B cell (primary cell): Measurements from ENCODE around the gene ZNF608. TPM values are rescaled to one million over a fixed set of nuclear protein-coding genes. Genes with fewer than 3 reads are reported as not detected.

Experiments
- ATAC-seq: fragments of 200-7000 bp; cut with Tn5 transposase; one replicate; pipeline ENCODE4 v1.10.0; 2021; ENCODE audit warnings: low read depth, mild to moderate bottlenecking, moderate number of reproducible peaks, moderate library complexity
- CTCF ChIA-PET: fragments of 350-600 bp; sonication (Branson Sonifier 250); formaldehyde crosslinking; loops from one replicate; lab custom pipeline; 2021; ENCODE audit warnings: antibody characterized with exemption, inconsistent platforms; lab: Charles Lee
- POLR2A ChIA-PET: fragments of 350-600 bp; sonication (Branson Sonifier 250); formaldehyde crosslinking; loops from one replicate; lab custom pipeline; 2021; ENCODE audit warnings: antibody characterized with exemption; lab: Charles Lee
- DNase-seq: peaks from one replicate; pipeline ENCODE4 v3.0.0; 2013
- H2AFZ ChIP-seq: 2 replicates; pipeline ENCODE4 v1.6.1; 2012; ENCODE audit warnings: mild to moderate bottlenecking, low read depth, low read length; ENCODE audit not compliant: insufficient read depth, poor library complexity, severe bottlenecking
- H3K27ac ChIP-seq, 2 donors: 1 replicate in 1 of 2; 2 replicates in 1 of 2; pipeline ENCODE4 v1.5.1; 2012 to 2013; ENCODE audit warnings: low read length in 2 of 2, mild to moderate bottlenecking in 2 of 2, moderate library complexity in 1 of 2
- H3K27me3 ChIP-seq, 4 experiments: fragments of 200-600 bp in 1 of 4; sonication (generic) in 1 of 4; replicated peaks in 1 of 4; 1 replicate in 2 of 4; 2 replicates in 2 of 4; pipeline versions ENCODE4 v1.6.1 to v1.7.0; 2013 to 2016; ENCODE audit warnings: low read length in 3 of 4, mild to moderate bottlenecking in 2 of 4, mixed read lengths in 1 of 4, moderate library complexity in 1 of 4; ENCODE audit not compliant: insufficient read depth in 4 of 4, control insufficient read depth in 3 of 4; ENCODE audit errors: control extremely low read depth in 1 of 4
- H3K36me3 ChIP-seq, 2 experiments: replicated peaks in 1 of 2; 1 replicate in 1 of 2; 2 replicates in 1 of 2; pipeline versions ENCODE4 v1.6.1 to v1.7.1; 2013; ENCODE audit warnings: low read length in 1 of 2; ENCODE audit not compliant: insufficient read depth in 2 of 2, control insufficient read depth in 1 of 2; ENCODE audit errors: control extremely low read depth in 1 of 2, extremely low read depth in 1 of 2
- H3K4me1 ChIP-seq, 2 donors: fragments of 200-600 bp in 1 of 2; sonication (generic) in 1 of 2; 1 replicate in 1 of 2; 2 replicates in 1 of 2; pipeline versions ENCODE4 v1.5.1 to v1.6.1; 2013 to 2017; ENCODE audit warnings: low read length in 2 of 2; ENCODE audit not compliant: control insufficient read depth in 2 of 2, insufficient read depth in 2 of 2
- H3K4me2 ChIP-seq: replicated peaks from 2 replicates; pipeline ENCODE3; 2012; ENCODE audit warnings: mild to moderate bottlenecking, low read depth, low read length; ENCODE audit not compliant: poor library complexity, severe bottlenecking
- H3K4me3 ChIP-seq, 5 experiments: fragments of 200-600 bp in 1 of 5; sonication (generic) in 1 of 5; 1 replicate in 3 of 5; 2 replicates in 2 of 5; pipeline versions ENCODE4 v1.5.1 to v1.7.0; 2011 to 2016; ENCODE audit warnings: low read length in 4 of 5, mild to moderate bottlenecking in 4 of 5, low read depth in 2 of 5, control low read depth in 1 of 5, moderate library complexity in 1 of 5; ENCODE audit not compliant: insufficient read depth in 1 of 5; ENCODE audit errors: control extremely low read depth in 1 of 5, extremely low read depth in 1 of 5
- H3K79me2 ChIP-seq: fragments of 200-600 bp; sonication (generic); one replicate; pipeline ENCODE4 v1.6.0; 2016; ENCODE audit warnings: low read length; ENCODE audit not compliant: control insufficient read depth, insufficient read depth
- H3K9ac ChIP-seq: fragments of 200-600 bp; sonication (generic); 2 replicates; pipeline ENCODE4 v1.6.1; 2017; ENCODE audit warnings: mild to moderate bottlenecking, low read length, moderate library complexity
- H3K9me3 ChIP-seq, 3 donors: one replicate each; pipeline versions ENCODE4 v1.6.1 to v1.7.1; 2013; ENCODE audit warnings: low read length in 2 of 3; ENCODE audit not compliant: control insufficient read depth in 2 of 3, insufficient read depth in 1 of 3; ENCODE audit errors: control extremely low read depth in 1 of 3
- H4K20me1 ChIP-seq: 2 replicates; pipeline ENCODE4 v1.6.0; 2012; ENCODE audit warnings: mild to moderate bottlenecking, low read length; ENCODE audit not compliant: insufficient read depth, control insufficient read depth, poor library complexity, severe bottlenecking
- H3K27ac Mint-ChIP-seq: one replicate; pipeline ENCODE4 v1.8.0; 2021; ENCODE audit warnings: mixed read lengths
- H3K27me3 Mint-ChIP-seq: one replicate; pipeline ENCODE4 v1.8.0; 2021; ENCODE audit warnings: mixed read lengths
- H3K4me1 Mint-ChIP-seq: one replicate; pipeline ENCODE4 v1.8.0; 2021; ENCODE audit warnings: mixed read lengths
- H3K4me3 Mint-ChIP-seq: one replicate; pipeline ENCODE4 v1.8.0; 2021; ENCODE audit warnings: mixed read lengths
- H3K9me3 Mint-ChIP-seq: one replicate; pipeline ENCODE4 v1.8.0; 2022; ENCODE audit warnings: mixed read lengths; ENCODE audit not compliant: insufficient read depth
- EZH2 ChIP-seq: IDR thresholded peaks from 2 replicates; pipeline ENCODE4 v1.6.1; 2012; ENCODE audit warnings: borderline replicate concordance, low read depth, mild to moderate bottlenecking, moderate library complexity, low read length; ENCODE audit not compliant: insufficient read depth, poor library complexity, severe bottlenecking
- WGBS: methylation state at CpG from one replicate; pipeline ENCODE4 v1.1.5; 2013; ENCODE audit warnings: missing lambda C conversion rate; ENCODE audit not compliant: insufficient coverage; 5-methylcytosine and 5-hydroxymethylcytosine counted together
- intact Hi-C: fragments of 100-400 bp; cut with micrococcal nuclease; formaldehyde crosslinking; loops from one replicate; pipeline ENCODE4 v1.10.0; 2022
- polyA plus RNA-seq: library from polyadenylated mRNA; depleted of rRNA; stranded (reverse); fragments of >200 nt; gene quantifications from 2 replicates; pipeline ENCODE4 v1.2.3, GENCODE V29; 2012
- total RNA-seq, 2 donors: library from RNA; stranded (reverse); fragments of 120-200 nt in 1 of 2; gene quantifications; 1 replicate in 1 of 2; 2 replicates in 1 of 2; pipeline versions ENCODE4 v1.2.3 to v1.2.4, GENCODE V29; 2013 to 2022
- TF ChIP-seq, protein P1 (sequence below): fragments of 200-600 bp; IDR thresholded peaks from one replicate; pipeline ENCODE4 v1.8.0; 2022; ENCODE audit warnings: antibody characterized with exemption, mild to moderate bottlenecking

Gene ZNF608
- total and polyA plus RNA-seq, 2 donors (not counting 1 experiment from before 2014, with no cell fraction given): 8.5 to 17.4 TPM

DNA sequence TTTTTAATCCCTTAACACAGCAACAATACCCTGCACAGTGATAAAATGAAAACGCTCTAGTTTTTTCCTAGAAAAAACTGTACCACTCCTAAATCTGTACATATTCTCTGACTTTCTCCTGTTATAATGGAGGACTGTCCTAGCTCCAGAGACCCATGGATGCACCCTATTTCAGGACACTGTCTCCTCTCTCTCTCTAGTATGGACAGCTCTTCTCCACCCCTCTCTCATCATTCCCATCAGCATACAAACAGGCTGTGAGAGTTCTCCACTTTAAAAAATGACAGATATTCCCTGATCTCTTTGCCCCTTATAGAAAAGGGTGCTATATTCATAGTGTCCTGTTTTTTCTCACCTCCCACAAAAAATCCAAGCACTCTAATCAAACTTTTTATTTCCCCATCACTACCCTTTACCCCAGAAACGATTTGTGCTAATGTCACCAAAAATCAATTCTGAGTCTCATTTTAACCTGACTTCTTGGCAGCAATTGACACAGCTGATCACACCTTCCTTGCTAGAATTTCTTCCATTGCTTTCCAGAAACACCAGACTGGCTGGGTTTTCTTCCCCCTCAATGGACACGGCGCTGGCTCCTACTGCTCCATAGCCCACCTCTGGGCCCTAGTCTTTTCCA is 20.7 kb downstream of the ZNF608 start:
- Histone ChIP-seq H3K36me3 (no peaks in the 10 kb centered on the region), H3K27ac (no peak overlapping the region), H3K4me1 (peaks cover 15 to 20% of the 10 kb centered on the region in 2 donors), H2AFZ (no peak overlapping the region), H3K79me2 (peaks cover 64% of the 10 kb centered on the region), H3K4me3 (no peak overlapping the region), H4K20me1 (no peaks in the 10 kb centered on the region), H3K9ac (no peak overlapping the region), H3K9me3 (no peaks in the 10 kb centered on the region), H3K27me3 (no peaks in the 10 kb centered on the region), H3K4me2 (no peak overlapping the region)
- Mint-ChIP-seq H3K4me1 (peaks cover 64% of the 10 kb centered on the region), H3K4me3 (peak overlapping the region; percentile 33), H3K27me3 (no peaks in the 10 kb centered on the region), H3K27ac (peak overlapping the region; percentile 10), H3K9me3 (peaks cover 3% of the 10 kb centered on the region)
- TF ChIP-seq EZH2: no peak
- TF ChIP-seq, protein P1, sequence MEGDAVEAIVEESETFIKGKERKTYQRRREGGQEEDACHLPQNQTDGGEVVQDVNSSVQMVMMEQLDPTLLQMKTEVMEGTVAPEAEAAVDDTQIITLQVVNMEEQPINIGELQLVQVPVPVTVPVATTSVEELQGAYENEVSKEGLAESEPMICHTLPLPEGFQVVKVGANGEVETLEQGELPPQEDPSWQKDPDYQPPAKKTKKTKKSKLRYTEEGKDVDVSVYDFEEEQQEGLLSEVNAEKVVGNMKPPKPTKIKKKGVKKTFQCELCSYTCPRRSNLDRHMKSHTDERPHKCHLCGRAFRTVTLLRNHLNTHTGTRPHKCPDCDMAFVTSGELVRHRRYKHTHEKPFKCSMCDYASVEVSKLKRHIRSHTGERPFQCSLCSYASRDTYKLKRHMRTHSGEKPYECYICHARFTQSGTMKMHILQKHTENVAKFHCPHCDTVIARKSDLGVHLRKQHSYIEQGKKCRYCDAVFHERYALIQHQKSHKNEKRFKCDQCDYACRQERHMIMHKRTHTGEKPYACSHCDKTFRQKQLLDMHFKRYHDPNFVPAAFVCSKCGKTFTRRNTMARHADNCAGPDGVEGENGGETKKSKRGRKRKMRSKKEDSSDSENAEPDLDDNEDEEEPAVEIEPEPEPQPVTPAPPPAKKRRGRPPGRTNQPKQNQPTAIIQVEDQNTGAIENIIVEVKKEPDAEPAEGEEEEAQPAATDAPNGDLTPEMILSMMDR: no peak
- DNase-seq (no peak), ATAC-seq (no peak)
- intact Hi-C loops: loop anchor here (2.0 kb wide), 1 partner anchor 19 kb away; no protein-coding TSS in a partner anchor
- 88% methylated on average over 4 of the region's 4 CpGs for WGBS
- CTCF ChIA-PET: interaction anchor here (0.6 to 2.0 kb wide), 6 partner anchors 10 to 984 kb away, joined by 3 to 6 read pairs (median 4); no protein-coding TSS in a partner anchor
- POLR2A ChIA-PET: interaction anchor here (0.7 kb wide), 1 partner anchor 20 kb away, joined by 3 read pairs; no protein-coding TSS in a partner anchor

DNA sequence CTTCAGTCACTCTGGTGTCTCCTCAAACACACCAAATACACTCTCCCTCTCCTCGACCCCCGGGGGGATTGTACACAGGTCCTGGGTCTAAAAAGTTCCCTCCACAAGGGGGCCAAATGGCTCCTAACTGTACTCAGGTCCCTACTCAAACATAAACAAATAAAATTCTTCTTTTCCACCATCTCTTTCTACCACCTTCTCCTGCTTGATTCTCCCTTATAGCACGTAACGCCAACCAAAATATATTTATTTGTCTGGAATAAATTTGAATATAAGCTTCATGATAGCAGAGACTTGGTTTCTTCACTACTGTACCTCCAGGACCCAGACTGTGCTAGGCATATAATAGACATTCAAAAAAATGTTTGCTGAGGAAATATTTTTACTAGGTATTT is 21.4 kb downstream of the ZNF608 start:
- peak overlapping the region; percentile 81 for H3K4me3 Mint-ChIP-seq
- intact Hi-C loops: loop anchor here (2.0 kb wide), 1 partner anchor 20 kb away; no protein-coding TSS in a partner anchor
- peak overlapping the region; percentile 76 for H3K27ac Mint-ChIP-seq
- POLR2A ChIA-PET: interaction anchor here (0.6 to 0.8 kb wide), 2 partner anchors 20 to 23 kb away, joined by 3 to 9 read pairs; no protein-coding TSS in a partner anchor
- Histone ChIP-seq H3K4me3 (peak overlapping the region in 3 of 5 experiments; percentile 6 to 27 (median 12)), H3K79me2 (peaks cover 62% of the 10 kb centered on the region), H2AFZ (peak overlapping the region; percentile 21), H3K9me3 (no peaks in the 10 kb centered on the region), H3K9ac (no peak overlapping the region), H4K20me1 (no peaks in the 10 kb centered on the region), H3K4me1 (peaks cover 11 to 19% of the 10 kb centered on the region in 2 donors), H3K27ac (no peak overlapping the region), H3K4me2 (peak overlapping the region; percentile 31), H3K27me3 (no peaks in the 10 kb centered on the region), H3K36me3 (no peaks in the 10 kb centered on the region)
- WGBS: 45% methylated on average over 2 of the region's 4 CpGs
- CTCF ChIA-PET: interaction anchor here (0.5 to 2.0 kb wide), 12 partner anchors 11 to 1208 kb away, joined by 3 to 7 read pairs (median 3); no protein-coding TSS in a partner anchor
- peaks cover 3% of the 10 kb centered on the region for H3K9me3 Mint-ChIP-seq
- ATAC-seq (peak; percentile 71), DNase-seq (peak; percentile 54)
- TF ChIP-seq, protein P1: peak; percentile 64
- TF ChIP-seq EZH2: no peak
- H3K4me1 Mint-ChIP-seq: peaks cover 63% of the 10 kb centered on the region
- H3K27me3 Mint-ChIP-seq: no peaks in the 10 kb centered on the region
